MM.1S (cell line): ENCODE data around the gene PRUNE2.

Experiments
- CTCF ChIP-seq: fragments of 300-600 bp; sonication (generic); IDR thresholded peaks from 2 replicates; pipeline ENCODE4 v1.5.1; 2016; ENCODE audit warnings: antibody characterized with exemption, low read length, mixed read lengths
- EZH2 ChIP-seq: fragments of 300-600 bp; sonication (generic); optimal IDR thresholded peaks from 2 replicates; pipeline ENCODE3; 2017; ENCODE audit warnings: low read depth, mild to moderate bottlenecking, antibody characterized with exemption, low read length, mixed read lengths
- EZH2phosphoT487 ChIP-seq: fragments of 300-600 bp; sonication (generic); IDR thresholded peaks from 2 replicates; pipeline ENCODE4 v1.6.1; 2018; ENCODE audit warnings: antibody characterized with exemption, low read length

DNA sequence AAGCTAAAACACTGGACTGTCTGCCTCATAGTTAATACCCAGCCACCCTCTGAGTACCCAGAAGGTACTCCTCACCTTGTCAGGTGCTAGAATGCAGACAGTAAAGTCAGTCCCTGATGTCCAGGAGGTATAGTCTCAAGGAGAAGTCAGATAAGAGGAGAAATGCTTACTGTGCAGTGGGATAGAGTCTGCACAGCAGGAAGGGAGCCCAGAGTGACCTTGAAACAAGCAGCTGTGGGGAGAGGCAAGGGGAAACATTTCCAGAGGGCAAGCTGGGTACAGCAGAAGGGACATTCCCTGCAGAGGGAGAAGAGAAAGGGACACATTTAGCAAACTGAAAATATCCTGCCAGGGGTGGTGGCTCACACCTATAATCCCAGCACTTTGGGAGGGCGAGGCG, 324.2 kb downstream of the PRUNE2 start:
- TF ChIP-seq CTCF: no peak
- TF ChIP-seq EZH2: no peak
- no peak for TF ChIP-seq EZH2phosphoT487
